ENCODE measurements around the gene NIN. TPM values are rescaled to one million over a fixed set of nuclear protein-coding genes. Genes with fewer than 3 reads are reported as not detected.
"Not testable (repeated sequence)": the region's sequence is repeated elsewhere in the genome, so short reads cannot be mapped to it uniquely, and the experiment has no call there.

Gene NIN
- total RNA-seq, 1 donor from 2014 or later = 31.9 TPM

GRCh38 chr14:50815526-50815925, 15.4 kb downstream of the NIN start:
- ATAC-seq = not testable (repeated sequence)

- ATAC-seq = not testable (repeated sequence)
Observed at GRCh38 chr14:50815058-50815457, 15.9 kb downstream of the NIN start.

- no peak for ATAC-seq
Observed at GRCh38 chr14:50814161-50814560, 16.8 kb downstream of the NIN start.

GRCh38 chr14:50813544-50813863, 17.5 kb downstream of the NIN start:
- ATAC-seq = peak; percentile 37

GRCh38 chr14:50812856-50813543, 18.0 kb downstream of the NIN start:
- no peak for ATAC-seq

GRCh38 chr14:50812180-50812579, 18.8 kb downstream of the NIN start:
- ATAC-seq = no peak

- ATAC-seq = no peak
Observed at GRCh38 chr14:50808053-50808452, 22.9 kb downstream of the NIN start.

GRCh38 chr14:50806241-50806933, 24.6 kb downstream of the NIN start:
- ATAC-seq = no peak

- no peak for ATAC-seq
Observed at GRCh38 chr14:50805396-50805795, 25.6 kb downstream of the NIN start.

GRCh38 chr14:50804181-50804721, 26.7 kb downstream of the NIN start:
- ATAC-seq = no peak

GRCh38 chr14:50801706-50802105, 29.3 kb downstream of the NIN start:
- ATAC-seq = no peak

GRCh38 chr14:50800032-50800431, 30.9 kb downstream of the NIN start:
- ATAC-seq = no peak

GRCh38 chr14:50798048-50798421, 32.9 kb downstream of the NIN start:
- ATAC-seq = peak; percentile 23

- no peak for ATAC-seq
Observed at GRCh38 chr14:50797250-50798047, 33.5 kb downstream of the NIN start.

- ATAC-seq = no peak
Observed at GRCh38 chr14:50796390-50796789, 34.6 kb downstream of the NIN start.

GRCh38 chr14:50795909-50796308, 35.1 kb downstream of the NIN start:
- no peak for ATAC-seq

GRCh38 chr14:50795142-50795541, 35.8 kb downstream of the NIN start:
- no peak for ATAC-seq

- no peak for ATAC-seq
Observed at GRCh38 chr14:50794068-50794645, 36.8 kb downstream of the NIN start.

- no peak for ATAC-seq
Observed at GRCh38 chr14:50792634-50793068, 38.3 kb downstream of the NIN start.

- ATAC-seq = no peak
Observed at GRCh38 chr14:50792051-50792477, 38.9 kb downstream of the NIN start.

- no peak for ATAC-seq
Observed at GRCh38 chr14:50791201-50791600, 39.8 kb downstream of the NIN start.

GRCh38 chr14:50790589-50790988, 40.4 kb downstream of the NIN start:
- ATAC-seq = no peak

Measured in esophagus mucosa (tissue), 1 donor.